Activated CD4-positive, alpha-beta T cell treated with anti-CD3 and anti-CD28 coated beads for 48 hours (primary cell): ENCODE results near the gene CEACAM5.

Experiments
- DNase-seq: peaks from one replicate; pipeline ENCODE4 v3.0.0-alpha.2; 2020

CEACAM5 gene

GRCh38 chr19:41708481-41708880 lies at the start of gene CEACAM5:
CEACAM5 (plus strand) TSS chr19:41708626; CDS start chr19:41708732, 106 bp downstream.
- no peak for DNase-seq

GRCh38 chr19:41666075-41666474 lies 42.4 kb upstream of the CEACAM5 start:
- no peak for DNase-seq

GRCh38 chr19:41668315-41668714 lies 40.1 kb upstream of the CEACAM5 start:
- DNase-seq: no peak

- DNase-seq: no peak
Observed at GRCh38 chr19:41670755-41671154, 37.7 kb upstream of the CEACAM5 start.

GRCh38 chr19:41671486-41671885 lies 36.9 kb upstream of the CEACAM5 start:
- no peak for DNase-seq

GRCh38 chr19:41682437-41682836 lies 26.0 kb upstream of the CEACAM5 start:
- DNase-seq: no peak

GRCh38 chr19:41687419-41687818 lies 21.0 kb upstream of the CEACAM5 start:
- no peak for DNase-seq

GRCh38 chr19:41688098-41688497 lies 20.3 kb upstream of the CEACAM5 start, which contains the start of gene CEACAM7:
CEACAM7 (minus strand) TSS chr19:41688270; CDS start chr19:41688165, 105 bp downstream.
- no peak for DNase-seq

- DNase-seq: no peak
Observed at GRCh38 chr19:41688687-41689086, 19.7 kb upstream of the CEACAM5 start.

GRCh38 chr19:41689993-41690800 lies 18.2 kb upstream of the CEACAM5 start:
- DNase-seq: no peak

GRCh38 chr19:41690801-41691065 lies 17.7 kb upstream of the CEACAM5 start:
- no peak for DNase-seq

- peak; percentile 48 for DNase-seq
Observed at GRCh38 chr19:41691268-41691970, 17.0 kb upstream of the CEACAM5 start.

- no peak for DNase-seq
Observed at GRCh38 chr19:41694196-41694595, 14.2 kb upstream of the CEACAM5 start.

- DNase-seq: no peak
Observed at GRCh38 chr19:41694831-41695635, 13.4 kb upstream of the CEACAM5 start.

- no peak for DNase-seq
Observed at GRCh38 chr19:41695745-41696144, 12.7 kb upstream of the CEACAM5 start.

GRCh38 chr19:41696402-41697197 lies 11.8 kb upstream of the CEACAM5 start:
- DNase-seq: peak; percentile 22

- DNase-seq: no peak
Observed at GRCh38 chr19:41697198-41697855, 11.1 kb upstream of the CEACAM5 start.

- no peak for DNase-seq
Observed at GRCh38 chr19:41698746-41699230, 9.6 kb upstream of the CEACAM5 start.

GRCh38 chr19:41699231-41699967 lies 9.0 kb upstream of the CEACAM5 start:
- no peak for DNase-seq

- no peak for DNase-seq
Observed at GRCh38 chr19:41699968-41700323, 8.5 kb upstream of the CEACAM5 start.
